HCT116 (cell line): ENCODE data around the gene RCSD1.

Experiments used
- CTCF ChIP-seq, 3 experiments: fragments of 200-600 bp in 1 of 3; sonication (generic) in 1 of 3; IDR thresholded peaks in 2 of 3; conservative IDR thresholded peaks in 1 of 3; 2 replicates each; pipeline ENCODE4 v1.5.1; 2012 to 2017; ENCODE audit warnings: low read depth in 2 of 3, low read length in 2 of 3, antibody characterized with exemption in 1 of 3, borderline replicate concordance in 1 of 3, control low read depth in 1 of 3, mild to moderate bottlenecking in 1 of 3, mixed read lengths in 1 of 3, mixed run types in 1 of 3, moderate library complexity in 1 of 3; ENCODE audit not compliant: insufficient read depth in 1 of 3
- EZH2phosphoT487 ChIP-seq: fragments of 200-600 bp; IDR thresholded peaks from 2 replicates; pipeline ENCODE4 v1.6.1; 2018; ENCODE audit warnings: antibody characterized with exemption, borderline replicate concordance
- POLR2AphosphoS5 ChIP-seq: IDR thresholded peaks from 2 replicates; pipeline ENCODE4 v1.6.1; 2011; ENCODE audit warnings: mild to moderate bottlenecking, low read depth, low read length, moderate library complexity
- RAD21 ChIP-seq: IDR thresholded peaks from 2 replicates; pipeline ENCODE4 v1.6.1; 2012; ENCODE audit warnings: low read depth, mild to moderate bottlenecking
- REST ChIP-seq: IDR thresholded peaks from 2 replicates; pipeline ENCODE4 v1.6.1; 2012; ENCODE audit warnings: low read depth
- SP1 ChIP-seq: IDR thresholded peaks from 2 replicates; pipeline ENCODE4 v1.6.1; 2012; ENCODE audit warnings: low read depth
- ZNF274 ChIP-seq: fragments of 200-500 bp; sonication (Bioruptor generic); IDR thresholded peaks from 2 replicates; pipeline ENCODE4 v1.6.1; 2014; ENCODE audit warnings: mild to moderate bottlenecking, low read depth, low read length, inconsistent platforms

- TF ChIP-seq CTCF (IDR thresholded peaks at IDR 0.05 in 2 of 3, conservative IDR thresholded peaks at IDR 0.05 in 1 of 3; ENCODE audit: borderline replicate concordance in 1 of 3, insufficient read depth in 1 of 3, low read depth in 2 of 3, low read length in 2 of 3), result no peak
- TF ChIP-seq RAD21, result no peak
- TF ChIP-seq EZH2phosphoT487, result no peak
- TF ChIP-seq POLR2AphosphoS5, result no peak
- no peak for TF ChIP-seq ZNF274
- TF ChIP-seq SP1, result no peak
- no peak for TF ChIP-seq REST
These were observed 87.3 kb downstream of the RCSD1 start for GRCh38 chr1:167717351-167717750.
